ENCODE measurements around the gene GSAP.

Gene GSAP

DNA sequence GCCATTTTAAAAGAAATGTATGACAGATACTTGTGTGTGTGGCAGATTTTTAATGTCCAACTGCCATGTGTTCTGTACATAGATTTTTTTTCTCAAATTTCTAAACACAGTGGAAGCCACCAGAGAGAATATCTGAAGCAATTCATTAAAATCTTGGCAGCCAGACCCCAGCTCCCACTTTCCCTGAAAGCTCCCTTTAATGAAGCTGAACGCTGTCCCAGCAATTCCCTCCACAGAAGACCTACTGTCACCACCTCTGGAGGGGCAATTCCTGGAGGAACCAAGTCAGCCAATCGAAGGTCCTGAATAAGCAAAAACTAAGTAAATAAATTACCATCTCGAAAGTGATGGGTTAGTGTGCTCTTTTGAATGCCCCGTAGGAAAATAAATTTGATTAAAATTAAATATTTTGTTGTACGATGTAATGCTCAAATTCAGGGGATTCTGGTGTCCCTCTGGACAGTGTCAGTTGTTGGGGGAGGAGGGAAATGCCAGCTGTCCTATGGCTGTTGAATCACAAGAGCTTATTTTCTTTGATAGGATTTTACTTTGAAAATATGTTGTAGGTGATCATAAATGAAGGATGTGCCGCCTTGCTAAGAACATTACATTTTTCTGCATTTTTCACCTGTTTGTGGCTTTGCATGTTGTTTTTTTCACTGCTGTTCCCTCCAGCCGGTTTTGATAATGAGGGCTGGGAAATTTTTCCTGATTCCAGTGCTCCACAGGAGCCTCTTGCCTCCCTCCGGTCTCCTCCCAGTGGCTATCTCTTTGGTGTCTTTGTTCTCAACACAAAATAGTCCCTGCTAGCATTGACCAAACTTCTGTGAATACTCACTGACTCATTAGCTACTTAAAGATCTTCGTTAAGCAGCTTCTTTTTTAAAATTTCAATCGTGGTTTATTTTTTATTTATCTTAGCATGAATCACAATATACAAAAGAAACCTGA, 9.2 kb upstream of the GSAP start:
- Histone ChIP-seq H3K9me3 (ENCODE audit: control insufficient read depth in 5 of 5, low read length in 5 of 5) (no peaks in the 10 kb centered on the region), H3K9ac (ENCODE audit: low read length in 5 of 5) (peak overlapping the region in 1 of 5 donors; percentile 48), H3K27ac (ENCODE audit: low read depth, low read length) (peak overlapping the region; percentile 24), H3K27me3 (ENCODE audit: control insufficient read depth in 5 of 5, insufficient read depth in 4 of 5, low read length in 5 of 5) (no peaks in the 10 kb centered on the region), H3K4me1 (ENCODE audit: control insufficient read depth in 5 of 5, insufficient read depth in 5 of 5, low read length in 5 of 5) (peaks cover 3 to 39% (median 29%) of the 10 kb centered on the region in 5 donors), H3K36me3 (ENCODE audit: control insufficient read depth in 5 of 5, insufficient read depth in 5 of 5, low read length in 5 of 5) (no peaks in the 10 kb centered on the region), H3K4me3 (ENCODE audit: low read depth in 1 of 5, low read length in 5 of 5) (peak overlapping the region in 2 of 5 donors; percentile 15)

DNA sequence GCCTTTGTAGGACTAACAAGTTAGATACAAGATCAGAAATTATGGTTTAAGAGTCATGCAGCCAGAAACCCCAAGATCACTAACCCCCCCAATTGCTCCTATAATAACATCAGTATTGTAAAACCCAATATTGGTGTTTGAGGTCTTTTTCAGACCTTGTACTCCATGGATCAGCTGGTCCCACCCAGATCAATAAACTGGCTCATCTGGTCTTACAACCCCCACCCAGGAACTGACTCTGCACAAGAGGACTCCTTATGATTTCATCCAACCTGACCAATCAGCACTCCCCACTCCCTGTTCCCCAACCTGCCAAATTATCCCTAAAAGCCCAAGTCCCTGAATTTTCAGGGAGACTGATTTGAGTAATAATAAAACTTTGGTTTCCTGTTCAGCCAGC, 6.4 kb upstream of the GSAP start:
- Histone ChIP-seq H3K27me3 (ENCODE audit: control insufficient read depth in 5 of 5, insufficient read depth in 4 of 5, low read length in 5 of 5) (no peaks in the 10 kb centered on the region), H3K36me3 (ENCODE audit: control insufficient read depth in 5 of 5, insufficient read depth in 5 of 5, low read length in 5 of 5) (no peaks in the 10 kb centered on the region), H3K4me3 (ENCODE audit: low read depth in 1 of 5, low read length in 5 of 5) (no peak overlapping the region), H3K9me3 (ENCODE audit: control insufficient read depth in 5 of 5, low read length in 5 of 5) (no peaks in the 10 kb centered on the region), H3K4me1 (ENCODE audit: control insufficient read depth in 5 of 5, insufficient read depth in 5 of 5, low read length in 5 of 5) (peaks cover 0 to 28% (median 15%) of the 10 kb centered on the region in 5 donors), H3K9ac (ENCODE audit: low read length in 5 of 5) (no peak overlapping the region), H3K27ac (ENCODE audit: low read depth, low read length) (no peak overlapping the region)

DNA sequence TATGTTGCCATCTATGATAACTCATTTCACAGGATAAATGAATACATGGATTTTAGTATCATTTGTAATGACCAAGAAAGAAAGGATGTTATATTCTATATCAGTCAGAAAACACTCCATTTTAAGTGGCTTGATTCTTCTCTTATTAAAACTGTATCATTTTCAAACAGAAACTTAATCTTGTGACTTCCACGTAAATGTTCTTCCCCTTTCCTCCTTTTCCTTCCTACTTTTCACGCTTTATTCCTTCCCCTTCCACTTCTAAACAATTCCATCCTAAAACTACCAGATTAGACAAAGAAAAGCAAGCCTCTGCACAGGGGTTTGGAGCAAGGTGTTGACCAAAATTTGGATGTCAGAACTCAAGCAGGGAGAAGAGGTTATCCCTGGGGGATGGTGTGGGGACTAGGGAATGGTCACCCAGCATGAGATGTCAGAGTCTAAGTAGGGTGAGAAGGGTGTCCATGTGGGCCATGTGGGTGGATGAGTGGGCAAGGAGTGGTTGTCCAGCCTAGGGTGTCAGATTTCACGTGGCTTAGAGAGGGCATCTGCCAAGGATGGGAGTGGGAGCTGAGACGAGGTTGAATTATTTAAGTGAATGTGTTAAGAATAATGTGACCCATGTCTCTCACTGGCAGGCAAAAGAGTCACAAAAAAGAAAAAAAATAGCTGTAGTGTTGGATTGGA, 5.0 kb upstream of the GSAP start:
- no peaks in the 10 kb centered on the region for H3K27me3 ChIP-seq (ENCODE audit: control insufficient read depth in 5 of 5, insufficient read depth in 4 of 5, low read length in 5 of 5)
- no peaks in the 10 kb centered on the region for H3K9me3 ChIP-seq (ENCODE audit: control insufficient read depth in 5 of 5, low read length in 5 of 5)
- peak overlapping the region; percentile 50 for H3K27ac ChIP-seq (ENCODE audit: low read depth, low read length)
- H3K4me3 ChIP-seq (ENCODE audit: low read depth in 1 of 5, low read length in 5 of 5): no peak overlapping the region
- peaks cover 2 to 22% (median 12%) of the 10 kb centered on the region in 5 donors for H3K4me1 ChIP-seq (ENCODE audit: control insufficient read depth in 5 of 5, insufficient read depth in 5 of 5, low read length in 5 of 5)
- H3K9ac ChIP-seq (ENCODE audit: low read length in 5 of 5): peak overlapping the region in 1 of 5 donors; percentile 30
- no peaks in the 10 kb centered on the region for H3K36me3 ChIP-seq (ENCODE audit: control insufficient read depth in 5 of 5, insufficient read depth in 5 of 5, low read length in 5 of 5)

DNA sequence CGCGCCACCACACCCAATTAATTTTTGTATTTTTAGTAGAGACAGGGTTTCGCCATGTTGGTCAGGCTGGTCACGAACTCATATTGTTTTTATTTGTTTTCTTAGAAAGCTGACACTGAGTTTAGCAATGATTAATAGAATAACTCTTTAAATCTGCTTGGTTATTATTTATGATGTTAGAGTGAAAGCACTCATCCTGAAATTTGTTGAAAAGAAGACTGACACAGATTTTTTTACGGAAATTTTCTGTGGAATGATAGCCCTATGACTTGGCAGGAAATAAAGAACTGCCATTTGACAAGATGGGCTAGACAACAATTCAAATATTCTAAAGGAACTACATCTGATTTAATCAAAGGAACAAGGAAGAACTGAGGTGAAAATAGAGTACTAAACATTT, 4.3 kb upstream of the GSAP start:
- Histone ChIP-seq H3K27ac (ENCODE audit: low read depth, low read length) (peak overlapping the region; percentile 50), H3K27me3 (ENCODE audit: control insufficient read depth in 5 of 5, insufficient read depth in 4 of 5, low read length in 5 of 5) (no peaks in the 10 kb centered on the region), H3K4me3 (ENCODE audit: low read depth in 1 of 5, low read length in 5 of 5) (no peak overlapping the region), H3K9ac (ENCODE audit: low read length in 5 of 5) (peak overlapping the region in 1 of 5 donors; percentile 30), H3K9me3 (ENCODE audit: control insufficient read depth in 5 of 5, low read length in 5 of 5) (no peaks in the 10 kb centered on the region), H3K36me3 (ENCODE audit: control insufficient read depth in 5 of 5, insufficient read depth in 5 of 5, low read length in 5 of 5) (no peaks in the 10 kb centered on the region), H3K4me1 (ENCODE audit: control insufficient read depth in 5 of 5, insufficient read depth in 5 of 5, low read length in 5 of 5) (peaks cover 2 to 23% (median 15%) of the 10 kb centered on the region in 5 donors)

- Histone ChIP-seq H3K36me3 (ENCODE audit: control insufficient read depth in 5 of 5, insufficient read depth in 5 of 5, low read length in 5 of 5) (no peaks in the 10 kb centered on the region), H3K9me3 (ENCODE audit: control insufficient read depth in 5 of 5, low read length in 5 of 5) (no peaks in the 10 kb centered on the region), H3K27ac (ENCODE audit: low read depth, low read length) (no peak overlapping the region), H3K9ac (ENCODE audit: low read length in 5 of 5) (no peak overlapping the region), H3K4me1 (ENCODE audit: control insufficient read depth in 5 of 5, insufficient read depth in 5 of 5, low read length in 5 of 5) (peaks cover 2 to 27% (median 15%) of the 10 kb centered on the region in 5 donors), H3K27me3 (ENCODE audit: control insufficient read depth in 5 of 5, insufficient read depth in 4 of 5, low read length in 5 of 5) (no peaks in the 10 kb centered on the region), H3K4me3 (ENCODE audit: low read depth in 1 of 5, low read length in 5 of 5) (no peak overlapping the region)
Measured at GRCh38 chr7:77419102-77419501, 3.0 kb upstream of the GSAP start.

GRCh38 chr7:77417801-77418200, 1.7 kb upstream of the GSAP start:
- no peaks in the 10 kb centered on the region for H3K36me3 ChIP-seq (ENCODE audit: control insufficient read depth in 5 of 5, insufficient read depth in 5 of 5, low read length in 5 of 5)
- H3K9me3 ChIP-seq (ENCODE audit: control insufficient read depth in 5 of 5, low read length in 5 of 5): no peaks in the 10 kb centered on the region
- no peak overlapping the region for H3K4me3 ChIP-seq (ENCODE audit: low read depth in 1 of 5, low read length in 5 of 5)
- peaks cover 2 to 31% (median 15%) of the 10 kb centered on the region in 5 donors for H3K4me1 ChIP-seq (ENCODE audit: control insufficient read depth in 5 of 5, insufficient read depth in 5 of 5, low read length in 5 of 5)
- no peak overlapping the region for H3K27ac ChIP-seq (ENCODE audit: low read depth, low read length)
- H3K27me3 ChIP-seq (ENCODE audit: control insufficient read depth in 5 of 5, insufficient read depth in 4 of 5, low read length in 5 of 5): no peaks in the 10 kb centered on the region
- H3K9ac ChIP-seq (ENCODE audit: low read length in 5 of 5): no peak overlapping the region

DNA sequence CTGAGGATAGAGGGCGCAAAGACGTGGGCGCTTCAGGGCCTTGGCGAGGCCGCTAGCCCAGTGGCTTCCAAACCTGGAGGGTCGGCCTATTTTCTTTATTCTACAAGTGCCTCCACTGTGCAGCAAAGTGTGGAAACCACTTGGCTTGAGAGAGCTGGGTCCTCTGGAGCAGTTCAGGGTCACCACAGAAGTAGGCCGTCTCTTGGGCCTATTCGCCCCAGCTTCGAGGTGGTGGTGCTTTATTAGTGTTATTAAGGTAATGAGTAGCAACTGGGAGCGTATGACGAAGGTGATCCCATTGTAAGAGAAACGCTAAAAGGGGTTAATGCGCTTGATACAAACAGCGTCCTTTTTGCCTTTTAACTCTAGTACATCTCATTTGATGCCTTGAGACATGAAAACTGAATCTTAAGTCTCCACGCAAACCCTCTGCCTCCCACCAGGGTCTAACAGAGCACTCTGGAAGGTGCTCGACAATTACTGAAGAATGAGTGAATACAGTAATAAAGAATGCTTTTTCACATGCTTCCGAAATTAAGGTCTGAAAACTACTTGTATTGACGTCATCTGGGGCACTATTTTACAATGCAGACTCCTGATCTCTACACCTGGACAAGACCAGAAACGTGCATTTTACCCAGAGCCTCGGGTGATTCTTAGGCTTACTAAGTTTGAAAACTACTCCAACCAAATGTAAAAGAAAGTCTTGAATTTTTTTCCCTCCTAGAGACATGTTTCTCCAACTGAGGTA, 647 bp upstream of the GSAP start:
- peak overlapping the region; percentile 38 to 86 (median 73) for H3K9ac ChIP-seq (ENCODE audit: low read length in 5 of 5)
- H3K27ac ChIP-seq (ENCODE audit: low read depth, low read length): peak overlapping the region; percentile 62
- H3K9me3 ChIP-seq (ENCODE audit: control insufficient read depth in 5 of 5, low read length in 5 of 5): no peaks in the 10 kb centered on the region
- no peaks in the 10 kb centered on the region for H3K36me3 ChIP-seq (ENCODE audit: control insufficient read depth in 5 of 5, insufficient read depth in 5 of 5, low read length in 5 of 5)
- peak overlapping the region; percentile 70 to 87 (median 82) for H3K4me3 ChIP-seq (ENCODE audit: low read depth in 1 of 5, low read length in 5 of 5)
- peaks cover 2 to 27% (median 15%) of the 10 kb centered on the region in 5 donors for H3K4me1 ChIP-seq (ENCODE audit: control insufficient read depth in 5 of 5, insufficient read depth in 5 of 5, low read length in 5 of 5)
- H3K27me3 ChIP-seq (ENCODE audit: control insufficient read depth in 5 of 5, insufficient read depth in 4 of 5, low read length in 5 of 5): no peaks in the 10 kb centered on the region

DNA sequence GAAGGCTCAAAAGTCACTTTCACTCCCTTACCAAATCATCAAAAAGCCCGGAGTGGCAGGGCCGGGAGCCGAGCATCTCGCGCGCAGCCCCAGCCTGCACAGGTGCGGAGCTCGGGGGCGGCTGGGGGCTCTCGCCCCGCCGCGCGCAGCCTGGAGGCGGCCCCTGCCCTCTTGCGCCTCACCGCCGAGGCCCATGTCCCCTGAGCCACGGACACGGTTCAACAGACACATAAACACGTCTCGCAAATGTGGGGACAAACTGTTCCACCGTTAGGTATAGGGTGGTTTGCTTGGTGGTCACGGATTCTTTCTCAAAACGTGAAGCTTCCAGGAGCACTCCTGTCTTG, 700 bp downstream of the GSAP start:
- Histone ChIP-seq H3K27ac (ENCODE audit: low read depth, low read length) (peak overlapping the region; percentile 62), H3K4me3 (ENCODE audit: low read depth in 1 of 5, low read length in 5 of 5) (peak overlapping the region; percentile 74 to 87 (median 82)), H3K27me3 (ENCODE audit: control insufficient read depth in 5 of 5, insufficient read depth in 4 of 5, low read length in 5 of 5) (no peaks in the 10 kb centered on the region), H3K9me3 (ENCODE audit: control insufficient read depth in 5 of 5, low read length in 5 of 5) (no peaks in the 10 kb centered on the region), H3K36me3 (ENCODE audit: control insufficient read depth in 5 of 5, insufficient read depth in 5 of 5, low read length in 5 of 5) (no peaks in the 10 kb centered on the region), H3K9ac (ENCODE audit: low read length in 5 of 5) (peak overlapping the region in 4 of 5 donors; percentile 81 to 87 (median 86)), H3K4me1 (ENCODE audit: control insufficient read depth in 5 of 5, insufficient read depth in 5 of 5, low read length in 5 of 5) (peaks cover 2 to 23% (median 15%) of the 10 kb centered on the region in 5 donors)

DNA sequence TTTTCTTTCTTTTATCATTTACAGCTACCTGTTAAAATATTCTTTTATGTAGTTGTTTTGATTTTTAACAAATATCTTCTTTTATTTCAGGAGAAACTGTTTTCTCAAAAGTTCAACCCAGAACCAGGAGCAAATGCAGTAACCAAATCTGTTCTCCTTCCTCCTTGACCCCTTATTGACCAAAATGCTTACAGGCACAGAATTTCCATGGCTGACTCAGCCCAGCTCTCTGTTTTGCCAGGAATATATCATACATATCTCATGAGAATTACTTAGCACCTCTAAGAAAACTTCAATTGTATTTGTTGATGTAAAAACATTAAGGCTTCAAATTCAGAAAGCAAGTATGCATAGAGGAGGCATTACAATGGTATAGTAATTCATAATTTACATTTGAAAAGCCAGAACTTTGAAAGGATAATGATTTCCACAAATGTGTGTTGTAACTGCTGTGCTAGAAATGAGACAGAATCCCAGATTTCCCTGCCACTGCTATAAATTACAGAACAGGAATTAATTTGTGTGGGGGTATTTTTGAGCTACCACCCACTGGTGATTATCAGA, 2.2 kb downstream of the GSAP start:
- H3K4me1 ChIP-seq (ENCODE audit: control insufficient read depth in 5 of 5, insufficient read depth in 5 of 5, low read length in 5 of 5): peaks cover 2 to 33% (median 23%) of the 10 kb centered on the region in 5 donors
- no peak overlapping the region for H3K4me3 ChIP-seq (ENCODE audit: low read depth in 1 of 5, low read length in 5 of 5)
- no peaks in the 10 kb centered on the region for H3K27me3 ChIP-seq (ENCODE audit: control insufficient read depth in 5 of 5, insufficient read depth in 4 of 5, low read length in 5 of 5)
- H3K9ac ChIP-seq (ENCODE audit: low read length in 5 of 5): peak overlapping the region in 3 of 5 donors; percentile 13 to 39 (median 22)
- no peaks in the 10 kb centered on the region for H3K9me3 ChIP-seq (ENCODE audit: control insufficient read depth in 5 of 5, low read length in 5 of 5)
- peak overlapping the region; percentile 71 for H3K27ac ChIP-seq (ENCODE audit: low read depth, low read length)
- no peaks in the 10 kb centered on the region for H3K36me3 ChIP-seq (ENCODE audit: control insufficient read depth in 5 of 5, insufficient read depth in 5 of 5, low read length in 5 of 5)
